HG02610 (cell line): Measurements from ENCODE around the gene KCNMA1.

Source experiments
- ATAC-seq: cut with Tn5 transposase; IDR thresholded peaks from one replicate; pipeline ENCODE4 v1.9.1; 2021; ENCODE audit warnings: mild to moderate bottlenecking, moderate library complexity; ENCODE audit not compliant: unreplicated experiment

KCNMA1 gene

GRCh38 chr10:77259171-77259874 lies 378.3 kb downstream of the KCNMA1 start:
- ATAC-seq: no peak

GRCh38 chr10:77256346-77256745 lies 381.3 kb downstream of the KCNMA1 start:
- no peak for ATAC-seq

GRCh38 chr10:77253556-77254064 lies 384.0 kb downstream of the KCNMA1 start:
- ATAC-seq: no peak

GRCh38 chr10:77253147-77253545 lies 384.5 kb downstream of the KCNMA1 start:
- ATAC-seq: no peak

- ATAC-seq: no peak
These were observed 385.0 kb downstream of the KCNMA1 start for GRCh38 chr10:77252380-77253146.

- ATAC-seq: no peak
These were observed 386.2 kb downstream of the KCNMA1 start for GRCh38 chr10:77251297-77252013.

- no peak for ATAC-seq
These were observed 387.6 kb downstream of the KCNMA1 start for GRCh38 chr10:77249901-77250459.

GRCh38 chr10:77248104-77248790 lies 389.4 kb downstream of the KCNMA1 start:
- ATAC-seq: no peak

- no peak for ATAC-seq
These were observed 390.3 kb downstream of the KCNMA1 start for GRCh38 chr10:77247031-77247990.

GRCh38 chr10:77245953-77246352 lies 391.7 kb downstream of the KCNMA1 start:
- no peak for ATAC-seq

- no peak for ATAC-seq
These were observed 392.9 kb downstream of the KCNMA1 start for GRCh38 chr10:77244746-77245145.

GRCh38 chr10:77244286-77244685 lies 393.3 kb downstream of the KCNMA1 start:
- ATAC-seq: no peak

- ATAC-seq: no peak
These were observed 396.3 kb downstream of the KCNMA1 start for GRCh38 chr10:77241350-77241725.

GRCh38 chr10:77240706-77241349 lies 396.8 kb downstream of the KCNMA1 start:
- ATAC-seq: no peak

GRCh38 chr10:77240041-77240652 lies 397.5 kb downstream of the KCNMA1 start:
- no peak for ATAC-seq

- ATAC-seq: no peak
These were observed 400.5 kb downstream of the KCNMA1 start for GRCh38 chr10:77237120-77237519.

- ATAC-seq: no peak
These were observed 400.9 kb downstream of the KCNMA1 start for GRCh38 chr10:77236700-77237099.

GRCh38 chr10:77236029-77236428 lies 401.6 kb downstream of the KCNMA1 start:
- ATAC-seq: no peak

GRCh38 chr10:77234599-77234998 lies 403.0 kb downstream of the KCNMA1 start:
- ATAC-seq: no peak
